T-cell (primary cell): ENCODE data around the gene LRP6. TPM values are rescaled to one million over a fixed set of nuclear protein-coding genes. Genes with fewer than 3 reads are reported as not detected.

Source experiments
- ATAC-seq, 4 experiments: fragments of 200-7000 bp in 3 of 4; fragments of 150-1000 bp in 1 of 4; cut with Tn5 transposase; replicated peaks in 1 of 4; 1 replicate in 3 of 4; 2 replicates in 1 of 4; pipeline ENCODE4 v1.10.0; 2021; ENCODE audit warnings: moderate library complexity in 3 of 4, mild to moderate bottlenecking in 2 of 4, moderate number of reproducible peaks in 1 of 4
- CTCF ChIA-PET, 2 donors: fragments of 300-600 bp; sonication (Branson Sonifier 250); formaldehyde crosslinking; loops; one replicate each; lab custom pipeline; 2022; ENCODE audit warnings: antibody characterized with exemption in 2 of 2; lab: Charles Lee
- POLR2A ChIA-PET, 2 donors: fragments of 300-600 bp; sonication (Branson Sonifier 250); formaldehyde crosslinking; loops; one replicate each; lab custom pipeline; 2022; ENCODE audit warnings: antibody characterized with exemption in 2 of 2; lab: Charles Lee
- DNase-seq, 35 experiments: peaks; one replicate each; pipeline versions ENCODE4 v3.0.0 to v3.0.0-alpha.2; 2013 to 2023
- H3K27ac ChIP-seq: one replicate; pipeline ENCODE4 v1.5.1; 2013; ENCODE audit warnings: low read length
- H3K27me3 ChIP-seq, 2 experiments: replicated peaks in 1 of 2; 1 replicate in 1 of 2; 2 replicates in 1 of 2; pipeline versions ENCODE4 v1.6.1 to v1.7.0; 2013; ENCODE audit warnings: low read length in 1 of 2, mixed read lengths in 1 of 2; ENCODE audit not compliant: control insufficient read depth in 2 of 2, insufficient read depth in 2 of 2; ENCODE audit errors: extremely low read depth in 1 of 2
- H3K36me3 ChIP-seq, 2 donors: 1 replicate in 1 of 2; 2 replicates in 1 of 2; pipeline versions ENCODE4 v1.6.1 to v1.7.0; 2013; ENCODE audit warnings: low read length in 1 of 2; ENCODE audit not compliant: control insufficient read depth in 2 of 2, insufficient read depth in 1 of 2; ENCODE audit errors: extremely low read depth in 1 of 2
- H3K4me1 ChIP-seq, 2 experiments: 1 replicate in 1 of 2; 2 replicates in 1 of 2; pipeline versions ENCODE4 v1.6.1 to v1.7.0; 2013; ENCODE audit warnings: low read length in 2 of 2, mixed read lengths in 1 of 2; ENCODE audit not compliant: insufficient read depth in 2 of 2, control insufficient read depth in 1 of 2; ENCODE audit errors: extremely low read depth in 1 of 2
- H3K4me3 ChIP-seq, 2 donors: 1 replicate in 1 of 2; 2 replicates in 1 of 2; pipeline versions ENCODE4 v1.5.1 to v1.7.0; 2013; ENCODE audit warnings: mild to moderate bottlenecking in 2 of 2, low read length in 1 of 2, moderate library complexity in 1 of 2; ENCODE audit not compliant: control insufficient read depth in 1 of 2; ENCODE audit errors: extremely low read depth in 1 of 2
- H3K9me3 ChIP-seq: 2 replicates; pipeline ENCODE4 v1.7.0; 2013
- H3K27ac Mint-ChIP-seq, 2 donors: one replicate each; pipeline ENCODE4 v1.8.0; 2020 to 2021; ENCODE audit warnings: mild to moderate bottlenecking in 2 of 2, mixed read lengths in 2 of 2
- H3K27me3 Mint-ChIP-seq, 2 donors: one replicate each; pipeline ENCODE4 v1.8.0; 2021 to 2022; ENCODE audit warnings: mixed read lengths in 2 of 2
- H3K36me3 Mint-ChIP-seq: one replicate; pipeline ENCODE4 v1.8.0; 2021; ENCODE audit warnings: mixed read lengths
- H3K4me1 Mint-ChIP-seq, 3 donors: one replicate each; pipeline ENCODE4 v1.8.0; 2020 to 2022; ENCODE audit warnings: mixed read lengths in 3 of 3, mild to moderate bottlenecking in 1 of 3
- H3K4me3 Mint-ChIP-seq, 3 donors: one replicate each; pipeline ENCODE4 v1.8.0; 2020 to 2022; ENCODE audit warnings: mild to moderate bottlenecking in 3 of 3, mixed read lengths in 3 of 3, moderate library complexity in 3 of 3
- H3K9me3 Mint-ChIP-seq, 3 donors: one replicate each; pipeline ENCODE4 v1.8.0; 2020 to 2022; ENCODE audit warnings: mixed read lengths in 3 of 3
- WGBS: methylation state at CpG from one replicate; pipeline ENCODE4 v1.1.5; 2013; ENCODE audit warnings: missing lambda C conversion rate; ENCODE audit not compliant: insufficient coverage; 5-methylcytosine and 5-hydroxymethylcytosine counted together
- total RNA-seq, 35 experiments: library from RNA in 6 of 35; stranded (reverse) in 6 of 35; fragments of 120-200 nt in 1 of 35; gene quantifications; one replicate each; pipeline versions ENCODE4 v1.2.1 to v1.2.4 and lab custom pipeline; 2013 to 2026

LRP6 gene
- total RNA-seq, 5 donors from 2014 or later (not counting 1 experiment from before 2014, with no cell fraction given), result 4.9 to 8.7 (median 6.3) TPM

GRCh38 chr12:12141000-12141399 lies 125.8 kb downstream of the LRP6 start:
- CTCF ChIA-PET, result no interaction called here
- H3K27me3 Mint-ChIP-seq, result peaks cover 0 to 1% of the 10 kb centered on the region in 2 donors
- DNase-seq, result no peak

GRCh38 chr12:12138203-12139154 lies 128.4 kb downstream of the LRP6 start:
- CTCF ChIA-PET, result no interaction called here
- ATAC-seq, result no peak
- H3K4me1 Mint-ChIP-seq, result no peaks in the 10 kb centered on the region
- no peak overlapping the region for H3K27ac ChIP-seq
- H3K4me3 Mint-ChIP-seq, result no peak overlapping the region
- H3K9me3 Mint-ChIP-seq, result no peaks in the 10 kb centered on the region
- H3K27me3 Mint-ChIP-seq, result peaks cover 0 to 1% of the 10 kb centered on the region in 2 donors
- no peak overlapping the region for H3K27ac Mint-ChIP-seq
- no peaks in the 10 kb centered on the region for H3K36me3 ChIP-seq
- H3K27me3 ChIP-seq, result peaks cover 0 to 3% of the 10 kb centered on the region in 2 experiments
- H3K9me3 ChIP-seq, result no peaks in the 10 kb centered on the region
- DNase-seq, result no peak
- POLR2A ChIA-PET, result no interaction called here
- H3K4me3 ChIP-seq, result no peak overlapping the region
- no peaks in the 10 kb centered on the region for H3K4me1 ChIP-seq
- no CpG with 5 or more reads among the region's 3 CpGs for WGBS
- H3K36me3 Mint-ChIP-seq, result peaks cover 29% of the 10 kb centered on the region

More at GRCh38 chr12:12141000-12141399, 125.8 kb downstream of the LRP6 start:
- POLR2A ChIA-PET, result no interaction called here
- Histone ChIP-seq H3K4me1 (no peaks in the 10 kb centered on the region), H3K9me3 (no peaks in the 10 kb centered on the region), H3K36me3 (no peaks in the 10 kb centered on the region), H3K27ac (no peak overlapping the region), H3K4me3 (no peak overlapping the region), H3K27me3 (peaks cover 0 to 3% of the 10 kb centered on the region in 2 experiments)
- Mint-ChIP-seq H3K4me3 (no peak overlapping the region), H3K27ac (no peak overlapping the region), H3K9me3 (no peaks in the 10 kb centered on the region), H3K36me3 (peaks cover 26% of the 10 kb centered on the region), H3K4me1 (no peaks in the 10 kb centered on the region)
- ATAC-seq, result no peak

GRCh38 chr12:12133785-12134184 lies 133.1 kb downstream of the LRP6 start:
- Mint-ChIP-seq H3K9me3 (no peaks in the 10 kb centered on the region), H3K27ac (no peak overlapping the region), H3K4me3 (no peak overlapping the region), H3K36me3 (peaks cover 20% of the 10 kb centered on the region), H3K27me3 (no peaks in the 10 kb centered on the region), H3K4me1 (no peaks in the 10 kb centered on the region)
- no peaks in the 10 kb centered on the region for H3K4me1 ChIP-seq
- H3K4me3 ChIP-seq, result no peak overlapping the region
- H3K27ac ChIP-seq, result no peak overlapping the region
- no peaks in the 10 kb centered on the region for H3K9me3 ChIP-seq
- ATAC-seq (no peak), DNase-seq (no peak)
- ChIA-PET CTCF (interaction anchor here in 1 of 2 donors (0.6 to 1.0 kb wide), 2 partner anchors 465 to 1376 kb away, joined by 3 to 4 read pairs; no protein-coding TSS in a partner anchor), POLR2A (no interaction called here)
- WGBS, result no CpG with 5 or more reads among the region's 5 CpGs
- no peaks in the 10 kb centered on the region for H3K27me3 ChIP-seq
- H3K36me3 ChIP-seq, result no peaks in the 10 kb centered on the region

- no peaks in the 10 kb centered on the region for H3K9me3 Mint-ChIP-seq
- H3K27ac Mint-ChIP-seq, result no peak overlapping the region
- no peaks in the 10 kb centered on the region for H3K27me3 ChIP-seq
- no peak overlapping the region for H3K4me3 Mint-ChIP-seq
- no peak for ATAC-seq
- H3K9me3 ChIP-seq, result no peaks in the 10 kb centered on the region
- no peak overlapping the region for H3K27ac ChIP-seq
- H3K27me3 Mint-ChIP-seq, result no peaks in the 10 kb centered on the region
- no peak for DNase-seq
- H3K4me3 ChIP-seq, result no peak overlapping the region
- ChIA-PET POLR2A (no interaction called here), CTCF (interaction anchor here in 1 of 2 donors (1.0 kb wide), 1 partner anchor 464 kb away, joined by 3 read pairs; no protein-coding TSS in a partner anchor)
- H3K4me1 Mint-ChIP-seq, result no peaks in the 10 kb centered on the region
- WGBS, result 76% methylated on average over 2 of the region's 3 CpGs
- H3K36me3 ChIP-seq, result no peaks in the 10 kb centered on the region
- H3K4me1 ChIP-seq, result no peaks in the 10 kb centered on the region
- peaks cover 18% of the 10 kb centered on the region for H3K36me3 Mint-ChIP-seq
Measured at GRCh38 chr12:12133259-12133658, 133.6 kb downstream of the LRP6 start.

- H3K36me3 Mint-ChIP-seq, result peaks cover 14% of the 10 kb centered on the region
Measured at GRCh38 chr12:12128670-12129069, 138.2 kb downstream of the LRP6 start.

GRCh38 chr12:12127304-12127703 lies 139.5 kb downstream of the LRP6 start:
- Mint-ChIP-seq H3K36me3 (peaks cover 18% of the 10 kb centered on the region), H3K4me3 (no peak overlapping the region), H3K27me3 (no peaks in the 10 kb centered on the region), H3K27ac (no peak overlapping the region), H3K4me1 (no peaks in the 10 kb centered on the region), H3K9me3 (no peaks in the 10 kb centered on the region)
- POLR2A ChIA-PET, result no interaction called here
- WGBS, result no CpG with 5 or more reads among the region's 2 CpGs
- Histone ChIP-seq H3K27me3 (no peaks in the 10 kb centered on the region), H3K4me3 (no peak overlapping the region), H3K4me1 (no peaks in the 10 kb centered on the region), H3K36me3 (no peaks in the 10 kb centered on the region), H3K27ac (no peak overlapping the region), H3K9me3 (no peaks in the 10 kb centered on the region)
- no peak for ATAC-seq
- DNase-seq, result no peak
- CTCF ChIA-PET, result interaction anchor here in 1 of 2 donors (0.5 to 1.0 kb wide), 3 partner anchors 12 to 494 kb away, joined by 3 to 4 read pairs (median 4); no protein-coding TSS in a partner anchor

More at GRCh38 chr12:12128670-12129069, 138.2 kb downstream of the LRP6 start:
- Mint-ChIP-seq H3K4me3 (no peak overlapping the region), H3K9me3 (no peaks in the 10 kb centered on the region), H3K4me1 (no peaks in the 10 kb centered on the region), H3K27me3 (no peaks in the 10 kb centered on the region), H3K27ac (no peak overlapping the region)
- no peaks in the 10 kb centered on the region for H3K36me3 ChIP-seq
- no peaks in the 10 kb centered on the region for H3K4me1 ChIP-seq
- CTCF ChIA-PET, result interaction anchor here (0.6 to 0.8 kb wide), 2 partner anchors 13 to 963 kb away, joined by 3 read pairs; no protein-coding TSS in a partner anchor
- ATAC-seq (no peak), DNase-seq (no peak)
- H3K27ac ChIP-seq, result no peak overlapping the region
- no peak overlapping the region for H3K4me3 ChIP-seq
- no CpG with 5 or more reads among the region's 4 CpGs for WGBS
- no peaks in the 10 kb centered on the region for H3K27me3 ChIP-seq
- POLR2A ChIA-PET, result no interaction called here
- no peaks in the 10 kb centered on the region for H3K9me3 ChIP-seq
